ENCODE results near the gene TACC3.

DNA sequence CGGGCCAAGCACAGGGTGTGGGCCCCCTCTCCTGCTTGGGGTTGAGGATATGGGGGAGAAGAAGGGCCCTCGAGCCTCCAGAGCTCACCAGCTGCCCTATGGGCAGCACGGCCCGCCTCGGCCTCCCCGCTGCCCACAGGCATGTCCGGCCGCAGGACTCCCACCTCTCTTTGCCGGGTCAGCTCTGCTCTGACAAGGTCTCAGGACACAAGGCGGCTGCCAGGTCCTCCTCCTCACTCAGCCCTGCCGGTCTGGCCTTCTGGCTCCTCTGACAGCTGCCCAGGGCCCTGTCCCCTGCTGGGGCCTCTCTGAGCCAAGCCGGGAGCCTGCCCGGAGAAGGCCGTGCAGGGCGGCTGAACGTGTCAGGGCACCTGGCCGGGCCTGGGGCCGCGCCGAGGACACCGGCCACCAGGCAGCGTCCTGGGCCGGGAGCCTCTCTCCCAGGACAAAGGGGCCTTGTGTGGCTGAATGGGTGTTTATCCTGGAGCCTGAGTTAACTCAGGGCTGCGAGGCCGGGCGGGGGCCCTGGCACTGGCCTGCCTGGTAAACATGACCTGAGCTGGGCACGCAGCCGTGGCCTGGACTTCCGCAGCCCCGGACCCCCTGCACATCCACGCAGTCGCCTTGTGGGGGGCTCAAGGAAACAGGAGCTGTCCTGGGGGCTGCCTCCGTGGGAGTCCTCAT, 25.7 kb downstream of the TACC3 start:
- TF ChIP-seq, protein P1, sequence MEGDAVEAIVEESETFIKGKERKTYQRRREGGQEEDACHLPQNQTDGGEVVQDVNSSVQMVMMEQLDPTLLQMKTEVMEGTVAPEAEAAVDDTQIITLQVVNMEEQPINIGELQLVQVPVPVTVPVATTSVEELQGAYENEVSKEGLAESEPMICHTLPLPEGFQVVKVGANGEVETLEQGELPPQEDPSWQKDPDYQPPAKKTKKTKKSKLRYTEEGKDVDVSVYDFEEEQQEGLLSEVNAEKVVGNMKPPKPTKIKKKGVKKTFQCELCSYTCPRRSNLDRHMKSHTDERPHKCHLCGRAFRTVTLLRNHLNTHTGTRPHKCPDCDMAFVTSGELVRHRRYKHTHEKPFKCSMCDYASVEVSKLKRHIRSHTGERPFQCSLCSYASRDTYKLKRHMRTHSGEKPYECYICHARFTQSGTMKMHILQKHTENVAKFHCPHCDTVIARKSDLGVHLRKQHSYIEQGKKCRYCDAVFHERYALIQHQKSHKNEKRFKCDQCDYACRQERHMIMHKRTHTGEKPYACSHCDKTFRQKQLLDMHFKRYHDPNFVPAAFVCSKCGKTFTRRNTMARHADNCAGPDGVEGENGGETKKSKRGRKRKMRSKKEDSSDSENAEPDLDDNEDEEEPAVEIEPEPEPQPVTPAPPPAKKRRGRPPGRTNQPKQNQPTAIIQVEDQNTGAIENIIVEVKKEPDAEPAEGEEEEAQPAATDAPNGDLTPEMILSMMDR (conservative IDR thresholded peaks at IDR 0.05; ENCODE audit: low read depth, low read length): no peak
- TF ChIP-seq EZH2phosphoT487 (IDR thresholded peaks at IDR 0.05; ENCODE audit: borderline replicate concordance, low read length) (no peak), EZH2 (IDR thresholded peaks at IDR 0.05; ENCODE audit: low read length, unreplicated experiment) (no peak)

Measured in PC-3 (cell line).